Panc1 (cell line): ENCODE results near the gene HNRNPA1. TPM values are rescaled to one million over a fixed set of nuclear protein-coding genes. Genes with fewer than 3 reads are reported as not detected.

Experiments
- ATAC-seq: fragments of 200-7000 bp; cut with Tn5 transposase; 2 replicates; pipeline ENCODE4 v1.9.1; 2020; ENCODE audit warnings: mild to moderate bottlenecking, moderate library complexity
- BruUV-seq: library from RNA; stranded (reverse); fragments of 400-500 nt; replicated peaks from 2 replicates; lab custom pipeline; 2021; lab: Mats Ljungman, UMichigan
- CTCF ChIA-PET: fragments of 300-600 bp; sonication (Branson Sonifier 250); formaldehyde crosslinking; loops from one replicate; lab custom pipeline; 2022; ENCODE audit warnings: antibody characterized with exemption; lab: Charles Lee
- POLR2A ChIA-PET: fragments of 300-600 bp; sonication (Branson Sonifier 250); formaldehyde crosslinking; loops from one replicate; lab custom pipeline; 2022; ENCODE audit warnings: antibody characterized with exemption; lab: Charles Lee
- DNase-seq: peaks from one replicate; pipeline ENCODE4 v3.0.0-alpha.2; 2010; ENCODE audit warnings: low read depth, low spot score
- H3K27ac ChIP-seq: 2 replicates; pipeline ENCODE4 v1.5.1; 2011; ENCODE audit warnings: mild to moderate bottlenecking, low read length, inconsistent platforms
- H3K27me3 ChIP-seq: fragments of 200-500 bp; sonication (Bioruptor generic); 2 replicates; pipeline ENCODE4 v1.6.0; 2014; ENCODE audit warnings: low read length, inconsistent platforms; ENCODE audit not compliant: control insufficient read depth, insufficient read depth
- H3K36me3 ChIP-seq: fragments of 200-500 bp; sonication (Bioruptor generic); 2 replicates; pipeline ENCODE4 v1.5.1; 2014; ENCODE audit warnings: inconsistent platforms, mild to moderate bottlenecking, low read length, moderate library complexity; ENCODE audit not compliant: control insufficient read depth, insufficient read depth
- H3K4me1 ChIP-seq: 2 replicates; pipeline ENCODE4 v1.5.1; 2011; ENCODE audit warnings: inconsistent platforms, mild to moderate bottlenecking, low read length, moderate library complexity; ENCODE audit not compliant: control insufficient read depth, insufficient read depth
- H3K4me3 ChIP-seq, 2 experiments: 2 replicates each; pipeline ENCODE4 v1.5.1; 2011 to 2012; ENCODE audit warnings: low read depth in 2 of 2, low read length in 2 of 2, mild to moderate bottlenecking in 2 of 2, inconsistent platforms in 1 of 2, moderate library complexity in 1 of 2
- H3K9me3 ChIP-seq: fragments of 200-500 bp; sonication (Bioruptor generic); 2 replicates; pipeline ENCODE4 v1.5.1; 2014; ENCODE audit warnings: low read depth, mild to moderate bottlenecking, inconsistent platforms, low read length, moderate library complexity; ENCODE audit not compliant: control insufficient read depth, insufficient read depth
- POLR2AphosphoS5 ChIP-seq: IDR thresholded peaks from 2 replicates; pipeline ENCODE4 v1.6.1; 2012; ENCODE audit warnings: mild to moderate bottlenecking, low read depth, low read length, moderate library complexity
- SIN3A ChIP-seq: IDR thresholded peaks from 2 replicates; pipeline ENCODE4 v1.6.1; 2012; ENCODE audit warnings: low read depth, mild to moderate bottlenecking, low read length, moderate library complexity, borderline replicate concordance; ENCODE audit not compliant: insufficient read depth
- TCF7L2 ChIP-seq: IDR thresholded peaks from 2 replicates; pipeline ENCODE4 v1.6.1; 2011; ENCODE audit warnings: mild to moderate bottlenecking, low read depth, low read length, inconsistent platforms
- in situ Hi-C: cut with HindIII; loops from 2 replicates; pipeline ENCODE4 v1.10.0; 2016; ENCODE audit warnings: low sequenced_read_pairs, low pct_unique_long_range_greater_than_20kb
- intact Hi-C: fragments of 100-400 bp; cut with micrococcal nuclease; formaldehyde crosslinking; loops from one replicate; pipeline ENCODE4 v1.10.0; 2022; ENCODE audit not compliant: unreplicated experiment
- total RNA-seq: library from RNA; stranded (reverse); gene quantifications from one replicate; pipeline ENCODE4 v1.2.1, GENCODE V29; 2021; ENCODE audit not compliant: unreplicated experiment
- TF ChIP-seq, protein P1 (sequence below): fragments of 450-650 bp; IDR thresholded peaks from 2 replicates; pipeline ENCODE4 v1.5.1; 2017; ENCODE audit warnings: mild to moderate bottlenecking
- TF ChIP-seq, protein P2 (sequence below), 2 experiments: IDR thresholded peaks; 2 replicates each; pipeline ENCODE4 v1.6.1; 2011 to 2012; ENCODE audit warnings: low read depth in 2 of 2, control low read depth in 1 of 2, low read length in 1 of 2, mild to moderate bottlenecking in 1 of 2, moderate library complexity in 1 of 2; ENCODE audit not compliant: insufficient read depth in 1 of 2

Gene HNRNPA1
- total RNA-seq, 1 experiment from 2014 or later, result 689 TPM

GRCh38 chr12:54239620-54240019, 40.9 kb upstream of the HNRNPA1 start:
- no peak for ATAC-seq
- Histone ChIP-seq H3K27ac (no peak overlapping the region), H3K9me3 (no peaks in the 10 kb centered on the region), H3K27me3 (no peaks in the 10 kb centered on the region), H3K4me3 (no peak overlapping the region), H3K4me1 (no peaks in the 10 kb centered on the region), H3K36me3 (peaks cover 16% of the 10 kb centered on the region)
- TF ChIP-seq POLR2AphosphoS5, result no peak
- TF ChIP-seq TCF7L2, result no peak
- TF ChIP-seq SIN3A, result no peak
- TF ChIP-seq, protein P1, sequence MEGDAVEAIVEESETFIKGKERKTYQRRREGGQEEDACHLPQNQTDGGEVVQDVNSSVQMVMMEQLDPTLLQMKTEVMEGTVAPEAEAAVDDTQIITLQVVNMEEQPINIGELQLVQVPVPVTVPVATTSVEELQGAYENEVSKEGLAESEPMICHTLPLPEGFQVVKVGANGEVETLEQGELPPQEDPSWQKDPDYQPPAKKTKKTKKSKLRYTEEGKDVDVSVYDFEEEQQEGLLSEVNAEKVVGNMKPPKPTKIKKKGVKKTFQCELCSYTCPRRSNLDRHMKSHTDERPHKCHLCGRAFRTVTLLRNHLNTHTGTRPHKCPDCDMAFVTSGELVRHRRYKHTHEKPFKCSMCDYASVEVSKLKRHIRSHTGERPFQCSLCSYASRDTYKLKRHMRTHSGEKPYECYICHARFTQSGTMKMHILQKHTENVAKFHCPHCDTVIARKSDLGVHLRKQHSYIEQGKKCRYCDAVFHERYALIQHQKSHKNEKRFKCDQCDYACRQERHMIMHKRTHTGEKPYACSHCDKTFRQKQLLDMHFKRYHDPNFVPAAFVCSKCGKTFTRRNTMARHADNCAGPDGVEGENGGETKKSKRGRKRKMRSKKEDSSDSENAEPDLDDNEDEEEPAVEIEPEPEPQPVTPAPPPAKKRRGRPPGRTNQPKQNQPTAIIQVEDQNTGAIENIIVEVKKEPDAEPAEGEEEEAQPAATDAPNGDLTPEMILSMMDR, result no peak
- in situ Hi-C loops (no loop called here), intact Hi-C loops (no loop called here)
- BruUV-seq, result no TSS peak
- ChIA-PET CTCF (no interaction called here), POLR2A (no interaction called here)
- DNase-seq, result no peak

DNA sequence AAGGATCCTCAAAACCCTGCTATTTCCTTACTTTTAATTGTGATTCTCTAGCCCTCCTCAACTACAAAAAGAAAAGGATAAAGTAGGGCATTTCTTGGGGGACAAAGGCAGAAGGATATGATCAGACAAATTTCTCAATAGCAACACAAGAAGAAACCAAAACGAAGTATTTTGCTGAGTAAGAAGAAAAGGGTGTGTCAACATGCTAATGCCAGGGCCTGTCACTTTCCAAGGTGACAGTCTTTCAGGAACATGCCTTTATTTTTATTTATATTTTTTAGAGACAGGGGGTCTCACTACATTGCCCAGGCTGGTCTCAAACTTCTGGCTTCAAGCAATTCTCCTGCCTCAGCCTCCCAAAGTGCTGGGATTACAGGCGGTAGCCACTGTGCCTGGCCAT, 40.4 kb upstream of the HNRNPA1 start:
- ChIA-PET CTCF (no interaction called here), POLR2A (no interaction called here)
- Histone ChIP-seq H3K27ac (no peak overlapping the region), H3K4me3 (no peak overlapping the region), H3K36me3 (peaks cover 16% of the 10 kb centered on the region), H3K4me1 (no peaks in the 10 kb centered on the region), H3K9me3 (no peaks in the 10 kb centered on the region), H3K27me3 (no peaks in the 10 kb centered on the region)
- ATAC-seq (no peak), DNase-seq (no peak)
- TF ChIP-seq, protein P2, sequence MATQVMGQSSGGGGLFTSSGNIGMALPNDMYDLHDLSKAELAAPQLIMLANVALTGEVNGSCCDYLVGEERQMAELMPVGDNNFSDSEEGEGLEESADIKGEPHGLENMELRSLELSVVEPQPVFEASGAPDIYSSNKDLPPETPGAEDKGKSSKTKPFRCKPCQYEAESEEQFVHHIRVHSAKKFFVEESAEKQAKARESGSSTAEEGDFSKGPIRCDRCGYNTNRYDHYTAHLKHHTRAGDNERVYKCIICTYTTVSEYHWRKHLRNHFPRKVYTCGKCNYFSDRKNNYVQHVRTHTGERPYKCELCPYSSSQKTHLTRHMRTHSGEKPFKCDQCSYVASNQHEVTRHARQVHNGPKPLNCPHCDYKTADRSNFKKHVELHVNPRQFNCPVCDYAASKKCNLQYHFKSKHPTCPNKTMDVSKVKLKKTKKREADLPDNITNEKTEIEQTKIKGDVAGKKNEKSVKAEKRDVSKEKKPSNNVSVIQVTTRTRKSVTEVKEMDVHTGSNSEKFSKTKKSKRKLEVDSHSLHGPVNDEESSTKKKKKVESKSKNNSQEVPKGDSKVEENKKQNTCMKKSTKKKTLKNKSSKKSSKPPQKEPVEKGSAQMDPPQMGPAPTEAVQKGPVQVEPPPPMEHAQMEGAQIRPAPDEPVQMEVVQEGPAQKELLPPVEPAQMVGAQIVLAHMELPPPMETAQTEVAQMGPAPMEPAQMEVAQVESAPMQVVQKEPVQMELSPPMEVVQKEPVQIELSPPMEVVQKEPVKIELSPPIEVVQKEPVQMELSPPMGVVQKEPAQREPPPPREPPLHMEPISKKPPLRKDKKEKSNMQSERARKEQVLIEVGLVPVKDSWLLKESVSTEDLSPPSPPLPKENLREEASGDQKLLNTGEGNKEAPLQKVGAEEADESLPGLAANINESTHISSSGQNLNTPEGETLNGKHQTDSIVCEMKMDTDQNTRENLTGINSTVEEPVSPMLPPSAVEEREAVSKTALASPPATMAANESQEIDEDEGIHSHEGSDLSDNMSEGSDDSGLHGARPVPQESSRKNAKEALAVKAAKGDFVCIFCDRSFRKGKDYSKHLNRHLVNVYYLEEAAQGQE (IDR thresholded peaks at IDR 0.05; ENCODE audit: insufficient read depth in 1 of 2, low read depth in 2 of 2, low read length in 1 of 2), result no peak
- TF ChIP-seq POLR2AphosphoS5, result no peak
- TF ChIP-seq SIN3A, result no peak
- TF ChIP-seq TCF7L2, result no peak
- TF ChIP-seq, protein P1, result no peak
- intact Hi-C loops (no loop called here), in situ Hi-C loops (no loop called here)
- no TSS peak for BruUV-seq
